IMR-90 (cell line): ENCODE measurements around the gene AIP.

Experiments used
- POLR2A ChIP-seq: IDR thresholded peaks from 2 replicates; pipeline ENCODE4 v1.6.1; 2012; ENCODE audit warnings: mild to moderate bottlenecking, low read depth, low read length
- TF ChIP-seq, protein P1 (sequence below): conservative IDR thresholded peaks from 2 replicates; pipeline ENCODE4 v1.5.1; 2012; ENCODE audit warnings: mild to moderate bottlenecking, low read depth, low read length, improper control_type of control experiment

GRCh38 chr11:67452141-67452952 is 30.5 kb upstream of the AIP start, which contains the start of gene GPR152:
- TF ChIP-seq, protein P1, sequence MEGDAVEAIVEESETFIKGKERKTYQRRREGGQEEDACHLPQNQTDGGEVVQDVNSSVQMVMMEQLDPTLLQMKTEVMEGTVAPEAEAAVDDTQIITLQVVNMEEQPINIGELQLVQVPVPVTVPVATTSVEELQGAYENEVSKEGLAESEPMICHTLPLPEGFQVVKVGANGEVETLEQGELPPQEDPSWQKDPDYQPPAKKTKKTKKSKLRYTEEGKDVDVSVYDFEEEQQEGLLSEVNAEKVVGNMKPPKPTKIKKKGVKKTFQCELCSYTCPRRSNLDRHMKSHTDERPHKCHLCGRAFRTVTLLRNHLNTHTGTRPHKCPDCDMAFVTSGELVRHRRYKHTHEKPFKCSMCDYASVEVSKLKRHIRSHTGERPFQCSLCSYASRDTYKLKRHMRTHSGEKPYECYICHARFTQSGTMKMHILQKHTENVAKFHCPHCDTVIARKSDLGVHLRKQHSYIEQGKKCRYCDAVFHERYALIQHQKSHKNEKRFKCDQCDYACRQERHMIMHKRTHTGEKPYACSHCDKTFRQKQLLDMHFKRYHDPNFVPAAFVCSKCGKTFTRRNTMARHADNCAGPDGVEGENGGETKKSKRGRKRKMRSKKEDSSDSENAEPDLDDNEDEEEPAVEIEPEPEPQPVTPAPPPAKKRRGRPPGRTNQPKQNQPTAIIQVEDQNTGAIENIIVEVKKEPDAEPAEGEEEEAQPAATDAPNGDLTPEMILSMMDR, result no peak
- TF ChIP-seq POLR2A, result no peak
